WTC11 (cell line): ENCODE data around the gene SMARCD2. TPM values are rescaled to one million over a fixed set of nuclear protein-coding genes. Genes with fewer than 3 reads are reported as not detected.

Source experiments
- ATF1 ChIP-seq: sonication (generic); formaldehyde crosslinking; IDR thresholded peaks from 2 replicates; pipeline ENCODE4 v1.8.1; 2023; ENCODE audit warnings: mild to moderate bottlenecking, moderate library complexity, missing genetic modification reagents
- CTCF ChIP-seq: fragments of 200-600 bp; IDR thresholded peaks from 2 replicates; pipeline ENCODE4 v1.8.0; 2022; ENCODE audit warnings: antibody characterized with exemption
- EMX1 ChIP-seq: fragments of 250-450 bp; sonication (Bioruptor Pico); IDR thresholded peaks from 2 replicates; pipeline ENCODE4 v1.8.0; 2021; ENCODE audit warnings: mild to moderate bottlenecking
- GRHL2 ChIP-seq: fragments of 250-450 bp; sonication (Bioruptor Pico); IDR thresholded peaks from 2 replicates; pipeline ENCODE4 v1.8.0; 2022; ENCODE audit warnings: mild to moderate bottlenecking, moderate library complexity; ENCODE audit not compliant: insufficient replicate concordance, severe bottlenecking
- GTF2I ChIP-seq: fragments of 250-450 bp; sonication (Bioruptor Pico); conservative IDR thresholded peaks from 2 replicates; pipeline ENCODE4 v1.4.0; 2021; ENCODE audit warnings: mild to moderate bottlenecking
- HMGA2 ChIP-seq: fragments of 250-450 bp; sonication (Bioruptor Pico); IDR thresholded peaks from 2 replicates; pipeline ENCODE4 v1.4.0; 2021; ENCODE audit warnings: mild to moderate bottlenecking, moderate library complexity
- HMGXB4 ChIP-seq: sonication (generic); formaldehyde crosslinking; IDR thresholded peaks from 2 replicates; pipeline ENCODE4 v1.8.1; 2023; ENCODE audit warnings: mild to moderate bottlenecking, moderate library complexity, missing genetic modification reagents
- JUN ChIP-seq: sonication (generic); formaldehyde crosslinking; IDR thresholded peaks from 2 replicates; pipeline ENCODE4 v1.8.0; 2023; ENCODE audit warnings: mild to moderate bottlenecking, missing genetic modification reagents
- MAX ChIP-seq: sonication (generic); formaldehyde crosslinking; IDR thresholded peaks from 2 replicates; pipeline ENCODE4 v1.8.0; 2022; ENCODE audit warnings: mild to moderate bottlenecking, missing genetic modification reagents
- NFYB ChIP-seq: sonication (generic); formaldehyde crosslinking; conservative IDR thresholded peaks from 2 replicates; pipeline ENCODE4 v1.8.0; 2022; ENCODE audit warnings: low read depth, missing genetic modification reagents
- OVOL2 ChIP-seq: fragments of 250-450 bp; sonication (Bioruptor Pico); IDR thresholded peaks from 2 replicates; pipeline ENCODE4 v1.9.0; 2021; ENCODE audit warnings: mild to moderate bottlenecking, borderline replicate concordance
- SOX15 ChIP-seq: fragments of 250-450 bp; sonication (Bioruptor Pico); IDR thresholded peaks from 2 replicates; pipeline ENCODE4 v1.9.0; 2021; ENCODE audit warnings: mild to moderate bottlenecking
- STAT6 ChIP-seq: sonication (generic); formaldehyde crosslinking; conservative IDR thresholded peaks from 2 replicates; pipeline ENCODE4 v1.8.1; 2023; ENCODE audit warnings: mild to moderate bottlenecking, low read depth, missing genetic modification reagents, moderate library complexity
- TCF7 ChIP-seq: sonication (generic); formaldehyde crosslinking; IDR thresholded peaks from 2 replicates; pipeline ENCODE4 v1.8.0; 2022; ENCODE audit warnings: mild to moderate bottlenecking, low read depth, missing genetic modification reagents, moderate library complexity
- USF2 ChIP-seq: sonication (generic); formaldehyde crosslinking; IDR thresholded peaks from 2 replicates; pipeline ENCODE4 v1.8.1; 2023; ENCODE audit warnings: mild to moderate bottlenecking, missing genetic modification reagents, moderate library complexity
- ZBTB21 ChIP-seq: sonication (generic); formaldehyde crosslinking; IDR thresholded peaks from 2 replicates; pipeline ENCODE4 v1.8.1; 2023; ENCODE audit warnings: mild to moderate bottlenecking, missing genetic modification reagents, borderline replicate concordance
- ZNF121 ChIP-seq: sonication (generic); formaldehyde crosslinking; IDR thresholded peaks from 2 replicates; pipeline ENCODE4 v1.8.0; 2023; ENCODE audit warnings: missing genetic modification reagents
- ZNF423 ChIP-seq: fragments of 250-450 bp; sonication (Bioruptor Pico); IDR thresholded peaks from 2 replicates; pipeline ENCODE4 v2.1.2; 2022; ENCODE audit warnings: mild to moderate bottlenecking, moderate library complexity
- ZNF671 ChIP-seq: fragments of 250-450 bp; sonication (Bioruptor Pico); IDR thresholded peaks from 2 replicates; pipeline ENCODE4 v1.8.0; 2021; ENCODE audit warnings: mild to moderate bottlenecking
- ZSCAN18 ChIP-seq: fragments of 250-450 bp; sonication (Bioruptor Pico); IDR thresholded peaks from 2 replicates; pipeline ENCODE4 v2.1.2; 2022; ENCODE audit warnings: mild to moderate bottlenecking, moderate library complexity
- total RNA-seq: library from RNA; stranded (reverse); gene quantifications from 3 replicates; pipeline ENCODE4 v1.2.3, GENCODE V29; 2021

The SMARCD2 gene
- total RNA-seq, 1 experiment from 2014 or later, result 106 TPM

- no peak for TF ChIP-seq STAT6 (CRISPR knock-in tag)
- no peak for TF ChIP-seq ZNF423 (CRISPR knock-in tag)
- TF ChIP-seq NFYB, result peak; percentile 63
- TF ChIP-seq GRHL2 (CRISPR knock-in tag), result no peak
- TF ChIP-seq USF2 (CRISPR knock-in tag), result peak; percentile 94
- TF ChIP-seq MAX (CRISPR knock-in tag), result peak; percentile 99
- TF ChIP-seq GTF2I (CRISPR knock-in tag), result no peak
- TF ChIP-seq TCF7 (CRISPR knock-in tag), result peak; percentile 89
- TF ChIP-seq ZNF121 (CRISPR knock-in tag), result no peak
- no peak for TF ChIP-seq OVOL2 (CRISPR knock-in tag)
- 0 out of 2 replicates have a peak, but pooled peaks have one; percentile 65 for TF ChIP-seq EMX1 (CRISPR knock-in tag)
- TF ChIP-seq ZNF671 (CRISPR knock-in tag), result no peak
- TF ChIP-seq HMGXB4, result peak; percentile 22; the same call in 1 of the 2 replicates
- TF ChIP-seq ZSCAN18 (CRISPR knock-in tag), result 0 out of 2 replicates have a peak, but pooled peaks have one; percentile 31
- TF ChIP-seq ATF1 (CRISPR knock-in tag), result peak; percentile 92
- TF ChIP-seq CTCF, result peak; percentile 35; the same call in 1 of the 2 replicates
- no peak for TF ChIP-seq SOX15
- TF ChIP-seq JUN (CRISPR knock-in tag), result 0 out of 2 replicates have a peak, but pooled peaks have one; percentile 43
- TF ChIP-seq HMGA2, result no peak
- TF ChIP-seq ZBTB21 (CRISPR knock-in tag), result peak; percentile 83; the same call in 1 of the 2 replicates
Measured at GRCh38 chr17:63848834-63849689, 6.6 kb upstream of the SMARCD2 start (continued).
